ENCODE data around the gene STAG2.

- TF ChIP-seq FOXM1 (IDR thresholded peaks at IDR 0.05; ENCODE audit: borderline replicate concordance) (no peak), ZNF384 (IDR thresholded peaks at IDR 0.05) (no peak), TARDBP (IDR thresholded peaks at IDR 0.05) (no peak), L3MBTL2 (conservative IDR thresholded peaks at IDR 0.05) (no peak), CTBP1 (IDR thresholded peaks at IDR 0.05; ENCODE audit: borderline replicate concordance) (no peak), BHLHE40 (IDR thresholded peaks at IDR 0.05; ENCODE audit: borderline replicate concordance) (no peak), SUZ12 (IDR thresholded peaks at IDR 0.05) (no peak), LEF1 (IDR thresholded peaks at IDR 0.05; ENCODE audit: borderline replicate concordance) (no peak), SP1 (IDR thresholded peaks at IDR 0.05) (no peak), FOXA1 (IDR thresholded peaks at IDR 0.05) (no peak)
Measured at GRCh38 chrX:124042042-124042441, 80.5 kb downstream of the STAG2 start.

All from HEK293T (cell line).